DMS153 (cell line): Measurements from ENCODE around the gene AASS.
"Not testable (repeated sequence)": the region's sequence is repeated elsewhere in the genome, so short reads cannot be mapped to it uniquely, and the experiment has no call there.

Experiments
- DNase-seq: peaks from one replicate; lab custom pipeline; 2025; lab: John Stamatoyannopoulos, UW

The AASS gene

DNA sequence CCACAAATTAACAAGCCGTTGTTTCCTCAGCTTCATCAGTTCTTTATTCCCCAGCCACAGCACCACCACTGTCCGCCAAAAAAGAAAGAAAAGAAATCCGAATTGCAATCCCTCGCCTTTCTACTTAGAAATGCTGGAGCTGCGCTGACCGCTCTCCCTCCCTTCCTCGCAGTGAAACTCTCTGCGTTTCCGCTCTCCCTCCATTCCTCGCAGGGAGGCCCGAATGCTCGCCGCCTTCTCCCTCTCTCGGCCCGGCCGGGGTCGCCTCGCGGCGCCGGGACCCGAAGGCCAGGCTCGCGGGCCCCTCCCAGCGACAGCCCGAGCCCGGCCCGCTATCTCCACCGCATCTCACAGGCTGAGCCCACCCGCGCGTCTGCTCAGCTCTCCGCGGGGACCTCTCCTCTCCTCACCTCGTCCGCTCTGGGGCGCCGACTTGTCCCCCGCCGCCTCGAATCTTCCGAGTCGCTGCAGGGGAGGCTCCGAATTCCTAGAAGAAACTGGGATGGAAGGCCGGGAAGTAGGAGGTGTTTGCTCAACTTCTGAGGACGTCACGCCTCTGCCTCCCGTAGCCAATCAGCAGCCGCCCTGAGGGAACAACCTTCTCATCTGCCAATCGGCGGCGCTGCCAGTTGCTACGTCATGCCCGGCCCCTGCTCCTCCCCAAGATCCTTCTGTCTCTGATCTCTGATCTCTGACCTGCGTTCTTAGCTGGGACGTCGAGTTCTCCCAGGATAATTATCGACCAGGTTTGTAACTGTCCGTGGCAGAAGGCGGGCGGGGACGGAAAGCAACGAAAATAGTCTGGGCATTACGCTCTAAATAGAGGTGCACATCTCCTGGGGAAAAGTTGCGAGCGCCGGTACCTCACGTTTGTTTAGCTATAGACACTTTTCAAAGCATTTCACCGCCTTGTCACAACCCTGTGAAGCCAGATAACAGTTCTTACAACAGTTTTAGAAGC is at the start of gene AASS:
TSS of gene AASS (minus strand) at position 499 of the 961 bp plus-strand sequence. CDS start 10,523 bp downstream, outside the sequence.
- peak; percentile 72 for DNase-seq

DNA sequence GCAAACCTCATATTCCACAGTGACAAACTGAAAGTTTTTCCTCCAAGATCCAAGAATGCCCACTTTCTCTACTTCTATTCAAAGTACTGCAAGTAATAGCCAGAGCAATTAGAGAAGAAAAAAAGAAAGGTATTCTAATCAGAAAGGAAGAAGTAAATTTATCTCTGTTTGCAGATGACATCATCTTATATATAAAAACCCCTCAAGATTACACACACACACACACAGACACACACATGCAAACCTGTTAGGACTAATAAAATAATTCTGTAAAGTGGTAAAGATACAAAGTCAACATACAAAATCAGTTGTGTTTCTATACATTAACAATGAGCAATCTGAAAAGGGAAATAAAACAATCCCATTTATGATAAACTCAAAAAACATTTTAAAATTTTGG is 44.7 kb upstream of the AASS start:
- no peak for DNase-seq

DNA sequence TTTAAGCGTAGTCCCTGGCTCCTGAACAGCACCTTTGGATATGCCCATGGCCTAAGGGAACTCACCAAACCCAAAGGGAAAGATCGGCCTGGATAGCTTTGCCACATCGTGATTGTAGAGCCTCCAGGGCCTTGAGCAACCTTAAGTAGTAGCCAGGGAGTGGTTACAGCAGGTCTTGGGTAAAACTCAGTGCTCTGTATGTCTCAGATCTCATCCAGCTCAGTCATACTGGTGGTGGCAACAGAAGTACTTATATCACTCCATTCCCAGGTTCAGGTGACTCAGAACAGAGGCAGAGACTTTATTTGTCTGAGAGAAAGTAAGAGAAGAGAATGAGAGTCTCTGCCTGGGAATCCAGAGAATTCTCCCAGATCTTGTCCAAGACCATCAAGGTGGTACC is 39.1 kb upstream of the AASS start:
- no peak for DNase-seq

DNA sequence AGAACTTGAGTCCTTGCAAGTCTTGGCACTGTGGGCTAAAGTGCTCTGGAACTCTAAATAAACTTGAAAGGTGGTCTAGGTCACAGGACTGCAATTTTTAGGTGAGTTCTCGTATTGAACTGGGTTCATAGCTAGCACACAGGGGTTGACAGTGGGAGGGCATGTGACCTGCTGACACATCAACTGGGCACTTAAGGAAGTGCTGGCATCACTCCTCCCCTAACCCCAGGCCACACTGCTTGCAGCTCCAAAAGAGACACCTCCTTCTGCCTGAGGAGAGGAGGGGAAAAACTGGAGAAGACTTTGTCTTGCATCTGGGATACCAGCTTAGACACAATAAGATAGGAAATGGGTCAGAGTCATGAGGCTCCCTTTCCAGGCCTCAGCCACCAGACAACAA is 38.0 kb upstream of the AASS start:
- DNase-seq = no peak

DNA sequence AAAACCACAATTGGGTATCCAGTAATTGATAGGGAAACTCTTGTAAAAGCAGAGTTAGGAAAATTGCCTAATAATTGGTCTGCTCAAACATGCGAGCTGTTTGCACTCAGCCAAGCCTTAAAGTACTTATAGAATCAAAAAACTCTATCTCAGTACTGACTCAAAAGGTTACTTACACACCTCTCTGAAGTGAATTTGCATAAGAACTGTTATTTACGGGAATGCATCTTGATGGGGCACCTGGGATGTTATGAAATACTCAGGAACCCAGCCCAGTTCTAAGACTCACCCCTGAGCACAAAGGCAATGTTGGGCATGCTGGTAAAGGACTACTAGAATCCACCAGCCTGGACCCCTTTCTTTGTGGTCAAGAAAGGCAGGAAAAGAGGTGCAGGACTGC is 28.1 kb upstream of the AASS start:
- DNase-seq = not testable (repeated sequence)

DNA sequence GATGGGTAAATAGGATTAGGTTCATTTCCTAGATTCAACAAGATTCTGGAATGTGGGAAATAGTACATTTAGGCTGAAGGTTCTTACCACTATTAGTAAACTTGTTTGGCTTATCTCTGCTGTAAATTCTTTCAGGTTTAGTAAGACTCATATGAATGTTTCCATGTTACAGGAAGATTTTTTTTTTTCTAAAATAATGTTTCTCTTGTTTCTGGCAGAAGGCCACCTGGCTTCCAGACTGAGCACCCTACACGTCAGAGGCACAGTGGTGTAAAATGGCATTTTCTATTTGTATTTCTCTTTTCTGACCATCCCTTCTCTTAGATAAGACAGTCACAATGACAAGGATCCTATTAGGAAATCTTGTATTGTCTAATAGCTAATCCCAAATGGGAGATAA is 22.7 kb upstream of the AASS start:
- no peak for DNase-seq

DNA sequence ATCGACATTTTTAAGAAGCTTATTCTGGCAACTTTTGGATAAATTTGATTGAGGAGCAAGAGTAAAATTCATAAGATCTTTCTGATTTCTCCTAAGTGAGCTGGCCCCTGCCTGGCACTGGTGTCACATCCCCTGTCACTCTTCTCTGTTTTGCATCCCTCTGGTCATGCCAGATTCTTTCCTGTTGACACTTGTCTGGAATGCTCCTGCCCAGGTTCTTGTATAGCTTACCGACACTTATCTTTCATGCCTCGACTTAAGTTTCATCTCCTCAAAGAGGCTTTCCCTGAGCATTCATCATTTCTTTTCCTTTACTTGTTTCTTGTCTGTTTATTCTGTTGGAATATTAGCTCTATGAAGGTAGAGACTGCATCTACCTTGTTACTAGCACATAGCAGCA is 22.2 kb upstream of the AASS start:
- no peak for DNase-seq

DNA sequence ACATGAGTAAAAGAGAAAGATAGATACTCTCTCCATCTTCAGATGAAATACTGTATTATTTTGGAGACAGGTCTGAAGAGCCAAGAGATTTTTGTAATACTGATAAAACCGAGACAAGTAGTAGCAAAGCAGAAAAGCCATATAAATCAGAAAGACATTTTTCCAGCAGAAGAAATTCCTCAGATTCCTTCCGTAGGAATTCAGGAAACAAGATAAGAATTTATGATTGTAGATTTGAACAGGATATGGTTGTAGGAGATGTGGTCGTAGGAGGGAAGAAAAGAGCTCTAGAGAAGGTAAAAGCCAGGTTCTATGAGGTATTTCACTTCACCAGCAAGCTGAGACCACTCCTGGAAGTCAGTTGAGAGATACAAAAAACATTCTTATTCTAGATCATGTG is 17.6 kb upstream of the AASS start:
- DNase-seq = no peak

DNA sequence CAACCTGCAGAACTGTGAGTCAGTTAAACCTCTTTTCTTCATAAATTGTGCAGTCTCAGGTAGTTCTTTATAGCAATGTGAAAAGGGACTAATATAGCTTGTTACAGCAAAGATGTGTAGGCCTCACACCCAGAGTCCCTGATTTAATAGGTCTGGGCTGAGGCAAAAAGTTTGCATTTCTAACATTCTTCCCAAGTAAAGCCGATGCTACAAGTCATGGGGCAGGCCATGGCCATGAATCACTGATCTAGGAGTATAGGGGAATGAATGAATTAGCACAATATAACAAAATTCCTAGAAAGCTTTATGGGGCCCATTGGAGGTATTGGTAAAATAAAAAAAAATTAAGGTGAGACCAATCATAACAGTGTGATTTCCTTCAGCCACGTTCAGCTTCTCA is 11.5 kb upstream of the AASS start:
- DNase-seq = no peak

DNA sequence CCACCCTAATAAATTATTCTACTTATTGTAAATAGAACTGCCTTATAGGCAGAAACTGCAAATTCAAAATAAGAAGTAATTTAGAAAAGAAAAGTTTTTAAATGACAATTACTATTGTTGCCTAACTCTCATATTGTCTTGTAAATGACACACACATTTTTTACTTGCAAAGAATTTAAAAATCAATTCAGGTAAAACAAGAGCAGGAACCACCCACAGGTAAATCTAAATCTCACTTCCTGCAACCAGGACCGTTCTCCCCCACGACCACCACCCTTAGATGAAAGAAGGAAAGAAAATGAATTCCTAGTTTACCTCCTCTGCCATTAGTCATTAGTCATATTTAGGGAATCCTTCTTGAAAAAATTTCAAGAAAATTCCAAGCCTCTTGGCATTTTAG is 4.8 kb upstream of the AASS start:
- DNase-seq = no peak

DNA sequence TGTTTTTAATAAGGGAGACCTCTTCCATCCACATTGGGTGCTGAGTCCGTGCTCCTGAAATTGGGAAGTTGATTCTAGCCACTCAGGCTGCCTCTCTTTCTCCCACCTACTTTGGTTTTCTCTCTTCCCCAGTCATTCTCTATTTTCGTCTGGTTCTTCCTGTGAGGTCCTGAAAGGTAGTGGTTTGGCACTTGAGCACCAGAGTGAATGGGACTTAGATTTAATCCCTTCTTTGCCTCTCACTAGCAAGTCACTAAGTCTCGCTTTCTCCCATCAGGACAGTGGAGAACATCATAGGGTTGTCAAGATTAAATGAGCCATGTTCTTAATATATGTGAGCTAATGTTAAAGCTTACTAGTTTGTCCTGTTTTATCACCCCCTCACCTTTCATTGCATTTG is 4.0 kb upstream of the AASS start:
- no peak for DNase-seq

DNA sequence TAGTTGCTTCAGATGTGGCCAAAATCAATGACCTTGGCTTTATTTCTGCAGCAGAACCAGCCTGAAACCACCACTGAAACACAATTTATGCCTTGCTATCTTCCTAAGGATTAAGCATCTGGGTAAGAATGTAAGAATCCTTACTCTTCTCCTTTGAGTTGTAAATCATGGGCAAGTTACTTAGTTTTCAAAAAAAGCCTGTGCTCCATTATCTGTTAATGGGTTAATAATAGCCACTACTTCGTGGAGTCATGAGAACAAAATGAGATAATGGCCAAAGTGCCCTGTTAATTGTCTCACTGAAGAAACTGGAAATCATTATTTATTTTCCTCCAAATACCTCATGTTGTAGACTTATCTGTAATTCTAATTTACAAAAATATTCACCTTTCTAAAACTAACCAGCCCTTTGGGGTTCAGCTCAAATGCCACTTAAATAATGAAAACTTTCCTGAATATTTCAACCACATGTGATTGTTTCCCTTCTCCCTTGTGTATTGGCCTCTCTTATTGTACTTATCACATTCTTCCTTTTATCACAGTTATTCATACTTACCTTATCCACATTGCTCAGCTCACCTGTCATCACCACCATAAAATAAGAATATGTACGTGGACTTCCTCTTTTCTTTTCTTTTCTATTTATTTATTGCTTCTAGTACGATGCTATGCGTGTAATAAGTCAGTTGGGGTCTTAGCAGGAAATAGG is 2.0 kb upstream of the AASS start:
- no peak for DNase-seq

DNA sequence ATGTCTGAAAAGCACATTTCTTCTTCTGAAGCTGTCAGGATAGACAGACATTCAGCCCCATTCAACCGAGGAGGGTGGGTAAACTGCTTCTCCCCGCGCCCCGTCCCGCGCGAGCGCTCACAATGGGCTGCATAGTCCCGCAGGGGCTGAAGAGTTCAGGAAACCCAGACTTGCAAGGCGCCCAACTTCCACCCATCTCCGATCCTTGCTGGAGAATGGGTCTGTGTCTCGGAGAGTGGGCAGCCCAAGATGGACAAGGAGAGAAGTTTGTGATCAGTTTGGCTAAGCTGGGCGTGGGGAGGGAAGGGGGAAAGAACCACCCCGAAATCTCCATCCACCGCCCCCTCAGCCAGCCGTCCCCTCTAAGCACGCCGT is 686 bp downstream of the AASS start:
- no peak for DNase-seq

DNA sequence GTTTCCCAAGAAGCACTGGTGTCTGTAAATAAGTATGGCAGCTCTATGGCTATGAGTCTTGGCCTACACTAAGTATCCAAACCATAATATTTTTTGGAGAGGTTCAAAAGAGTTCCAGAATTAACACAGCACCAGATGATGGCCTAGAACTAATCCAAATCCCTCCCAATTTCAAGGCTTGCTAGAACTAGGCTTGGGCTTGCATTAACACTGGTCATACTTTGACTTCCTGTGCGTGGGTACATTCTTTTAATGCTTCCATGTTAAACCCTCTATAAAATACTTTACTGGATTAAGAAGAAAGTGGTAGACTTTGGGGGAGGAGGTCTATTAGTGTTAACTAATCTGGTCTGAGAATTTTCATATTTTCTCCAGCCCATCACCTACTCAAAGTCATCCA is 3.1 kb downstream of the AASS start:
- DNase-seq = no peak

DNA sequence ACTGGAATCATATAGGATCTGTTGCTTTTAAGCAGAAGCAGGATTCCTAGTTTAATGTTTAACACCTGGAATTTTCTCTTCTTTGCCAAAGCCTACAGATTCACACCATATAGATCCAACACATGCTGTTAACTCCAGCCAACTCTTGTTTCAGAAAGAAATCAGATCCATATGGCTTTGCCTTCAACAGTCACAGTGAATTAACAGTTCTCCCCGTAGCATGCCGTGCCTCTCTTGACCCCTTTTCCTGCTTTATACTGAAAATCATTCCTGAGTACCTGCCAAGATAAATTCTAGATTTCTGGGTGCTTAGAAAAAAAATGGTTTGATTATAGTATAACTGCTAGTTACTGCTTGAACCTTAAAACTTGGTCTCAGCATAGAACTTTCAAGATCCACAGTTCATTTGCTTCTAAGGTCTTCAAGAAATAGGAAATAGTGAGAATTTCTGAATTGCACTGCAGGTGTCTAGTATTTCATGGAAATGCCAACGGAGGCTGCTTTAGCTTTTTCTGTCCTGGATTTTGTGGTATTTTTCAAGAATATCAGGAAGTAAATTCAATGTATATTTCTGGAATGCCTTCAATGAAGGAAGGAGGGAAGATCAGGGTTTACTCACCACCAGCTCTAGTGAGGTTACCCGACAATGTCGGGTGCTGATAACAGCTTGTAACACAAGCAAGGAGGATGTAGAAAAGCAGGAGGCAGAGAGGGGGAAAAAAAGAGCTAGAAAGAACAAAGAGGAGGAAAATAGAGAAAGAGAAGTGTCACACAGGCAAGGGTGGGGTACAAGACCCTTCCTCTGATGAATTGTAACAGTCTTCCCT is 6.6 kb downstream of the AASS start:
- DNase-seq = no peak

DNA sequence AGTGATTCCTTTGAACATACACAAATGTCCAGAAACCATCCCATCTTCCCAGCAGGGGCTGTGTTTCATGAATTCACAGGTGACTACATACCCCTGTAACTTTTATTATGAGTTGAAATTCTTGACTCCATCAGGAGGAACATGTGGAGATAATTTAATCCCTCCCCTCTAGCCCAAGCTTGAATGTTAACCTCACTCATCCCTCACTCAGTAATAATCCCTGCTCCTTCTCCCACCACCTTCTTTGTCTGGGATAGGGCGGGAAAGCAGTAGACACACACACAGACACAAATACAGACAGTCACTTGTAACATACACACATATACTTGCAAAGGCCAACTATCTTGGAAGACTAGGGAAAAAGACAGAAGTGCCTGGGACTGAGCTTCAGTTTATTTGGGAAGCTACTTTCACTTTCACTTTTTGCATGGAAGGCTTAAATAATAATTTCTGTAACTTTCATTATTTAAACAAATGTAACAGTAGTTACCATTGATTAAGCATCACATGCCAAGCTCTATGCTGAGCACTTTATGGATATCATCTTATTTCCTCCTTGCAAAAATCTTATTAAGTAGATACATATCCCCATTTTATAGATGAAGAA is 7.3 kb downstream of the AASS start:
- no peak for DNase-seq

DNA sequence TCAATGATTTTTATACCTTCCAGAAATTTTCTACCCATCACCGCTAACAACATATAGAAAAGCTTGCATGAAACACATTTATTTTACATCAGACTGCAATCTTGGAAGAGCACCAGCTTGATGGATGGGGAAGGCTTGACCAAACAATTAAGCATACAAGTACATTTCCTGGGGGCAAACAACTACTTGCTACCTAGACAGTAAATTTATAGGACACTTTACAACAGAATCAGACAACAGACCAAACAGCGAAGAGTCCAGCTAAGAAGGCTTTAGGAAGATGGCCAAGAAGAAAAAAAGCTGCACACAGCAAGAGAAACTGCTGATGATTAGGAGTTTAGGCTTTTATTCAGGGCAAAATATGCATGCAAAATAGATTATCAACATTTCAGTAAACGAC is 8.0 kb downstream of the AASS start:
- DNase-seq = no peak

DNA sequence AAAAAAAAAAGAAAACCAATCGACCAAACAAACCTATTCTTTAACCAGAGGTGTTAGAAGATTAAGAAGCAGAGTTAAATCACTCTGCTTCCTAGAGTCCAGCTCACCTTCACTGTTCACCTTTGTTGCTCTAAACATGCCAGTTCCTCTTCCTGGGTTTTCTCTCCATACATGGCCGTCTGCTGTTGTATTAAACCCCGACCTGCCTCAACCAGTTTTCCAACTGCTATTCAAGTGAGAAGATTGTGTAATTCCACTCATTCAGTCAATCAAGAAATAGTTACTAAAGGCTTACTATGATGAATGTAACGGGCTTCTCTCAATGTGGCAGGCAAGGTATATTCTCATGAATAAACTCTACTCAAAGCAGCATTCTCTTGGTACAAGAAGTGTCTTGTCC is 8.8 kb downstream of the AASS start:
- DNase-seq = no peak

DNA sequence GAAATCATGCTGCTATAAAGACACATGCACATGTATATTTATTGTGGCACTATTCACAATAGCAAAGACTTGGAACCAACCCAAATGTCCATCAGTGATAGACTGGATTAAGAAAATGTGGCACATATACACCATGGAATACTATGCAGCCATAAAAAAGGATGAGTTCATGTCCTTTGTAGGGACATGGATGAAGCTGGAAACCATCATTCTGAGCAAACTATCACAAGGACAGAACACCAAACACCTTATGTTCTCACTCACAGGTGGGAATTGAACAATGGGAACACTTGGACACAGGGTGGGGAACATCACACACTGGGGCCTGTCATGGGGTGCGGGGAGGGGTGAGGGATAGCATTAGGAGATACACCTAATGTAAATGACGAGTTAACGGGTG is 9.3 kb downstream of the AASS start:
- DNase-seq = not testable (repeated sequence)

DNA sequence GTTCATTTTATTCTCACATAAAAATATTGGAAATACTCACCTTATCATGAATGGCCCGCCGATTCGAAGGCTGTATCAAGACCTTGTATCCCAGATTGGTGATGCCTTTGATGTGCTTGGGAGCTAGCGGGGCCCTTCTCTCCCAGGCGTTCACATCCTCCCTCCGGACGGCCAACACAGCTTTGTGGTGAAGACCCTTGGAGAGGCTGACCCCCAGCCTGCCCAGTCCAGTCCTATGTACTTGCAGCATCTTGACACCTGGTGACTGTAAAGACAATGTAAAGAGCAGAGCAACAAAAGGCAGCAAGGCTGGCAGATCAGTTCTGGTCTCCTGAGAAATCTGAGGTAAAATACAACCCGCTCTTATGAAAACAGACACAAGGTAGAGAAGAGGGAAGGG is 10.6 kb downstream of the AASS start:
- DNase-seq = no peak

DNA sequence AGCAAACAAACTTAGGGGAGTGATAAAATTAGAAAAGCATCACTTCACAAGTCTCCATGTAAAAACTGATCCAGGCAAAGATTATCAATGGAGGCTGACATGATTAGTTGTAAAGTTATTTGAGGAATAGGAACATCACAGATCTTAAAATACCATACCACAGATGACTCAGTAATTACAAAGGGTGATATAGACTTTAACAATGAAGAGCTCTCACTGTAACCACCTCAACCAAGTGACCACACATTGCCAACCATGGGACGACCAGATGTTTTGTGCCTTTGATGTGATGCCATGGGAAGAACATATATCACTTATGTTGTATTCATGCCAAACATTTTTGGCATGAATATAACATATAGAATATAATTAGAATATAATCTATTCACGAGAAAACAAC is 11.7 kb downstream of the AASS start:
- DNase-seq = no peak

DNA sequence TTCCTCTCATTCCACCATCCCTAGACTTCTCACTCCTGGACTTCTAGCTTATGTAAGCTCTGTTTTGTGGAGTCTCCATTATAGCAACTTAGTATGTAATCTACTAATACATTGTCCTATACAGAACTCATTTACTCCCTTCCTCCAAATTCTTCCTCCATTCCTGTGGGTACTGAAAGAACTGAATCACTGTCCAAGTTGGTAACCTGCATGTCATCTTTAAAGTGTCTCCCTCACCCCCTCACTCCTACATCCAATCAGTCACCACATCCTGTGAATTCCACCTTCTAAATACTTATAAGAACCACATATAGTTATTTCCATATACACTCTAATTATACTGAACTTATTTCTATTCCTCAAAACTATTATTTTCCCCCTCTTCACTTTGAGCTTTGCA is 20.3 kb downstream of the AASS start:
- DNase-seq = no peak
